H1 (cell line): ENCODE results near the gene CELA1.

Experiments used
- BRCA1 ChIP-seq: IDR thresholded peaks from 2 replicates; pipeline ENCODE4 v1.6.1; 2012; ENCODE audit warnings: low read depth, low read length, improper control_type of control experiment
- CTCF ChIP-seq, 3 experiments: IDR thresholded peaks; 1 replicate in 2 of 3; 2 replicates in 1 of 3; pipeline versions ENCODE4 v1.5.1 to v1.6.1; 2011; ENCODE audit warnings: low read length in 3 of 3, mild to moderate bottlenecking in 3 of 3, inconsistent platforms in 2 of 3, low read depth in 1 of 3, moderate library complexity in 1 of 3; ENCODE audit not compliant: insufficient read depth in 1 of 3; ENCODE audit errors: control extremely low read depth in 1 of 3
- RBBP5 ChIP-seq: IDR thresholded peaks from 2 replicates; pipeline ENCODE4 v1.7.1; 2012; ENCODE audit warnings: low read depth, mild to moderate bottlenecking, inconsistent platforms, low read length, moderate library complexity, borderline replicate concordance

GRCh38 chr12:51349026-51349425, 2.5 kb upstream of the CELA1 start:
- TF ChIP-seq CTCF (IDR thresholded peaks at IDR 0.05; ENCODE audit: control extremely low read depth in 1 of 3, insufficient read depth in 1 of 3, low read depth in 1 of 3, low read length in 3 of 3) (no peak), BRCA1 (no peak), RBBP5 (no peak)
